IPS DF 6.9 (cell line): ENCODE data around the gene C5orf15.

Source experiments
- DNase-seq: peaks from one replicate; pipeline ENCODE4 v3.0.0-alpha.2; 2013; ENCODE audit warnings: low read depth, low spot score
- H3K27ac ChIP-seq: one replicate; pipeline ENCODE4 v1.5.1; 2013; ENCODE audit warnings: low read length, control low read depth
- H3K27me3 ChIP-seq: 2 replicates; pipeline ENCODE4 v1.6.1; 2013; ENCODE audit warnings: mild to moderate bottlenecking, low read length; ENCODE audit not compliant: control insufficient read depth, insufficient read depth
- H3K36me3 ChIP-seq: 2 replicates; pipeline ENCODE4 v1.6.1; 2013; ENCODE audit warnings: low read length; ENCODE audit not compliant: control insufficient read depth, insufficient read depth
- H3K4me1 ChIP-seq: 2 replicates; pipeline ENCODE4 v1.6.1; 2013; ENCODE audit warnings: low read length; ENCODE audit not compliant: control insufficient read depth, insufficient read depth
- H3K4me3 ChIP-seq: 2 replicates; pipeline ENCODE4 v1.5.1; 2013; ENCODE audit warnings: mild to moderate bottlenecking, low read length
- H3K9me3 ChIP-seq: 2 replicates; pipeline ENCODE4 v1.6.1; 2013; ENCODE audit warnings: low read length, inconsistent platforms; ENCODE audit not compliant: control insufficient read depth, insufficient read depth
- WGBS: extraction: QIAGEN DNeasy Blood & Tissue Kit; methylation state at CpG from one replicate; pipeline ENCODE4 v1.1.7; 2013; ENCODE audit warnings: mixed read lengths, missing lambda C conversion rate; ENCODE audit not compliant: insufficient read length, insufficient coverage; 5-methylcytosine and 5-hydroxymethylcytosine counted together

Gene C5orf15

DNA sequence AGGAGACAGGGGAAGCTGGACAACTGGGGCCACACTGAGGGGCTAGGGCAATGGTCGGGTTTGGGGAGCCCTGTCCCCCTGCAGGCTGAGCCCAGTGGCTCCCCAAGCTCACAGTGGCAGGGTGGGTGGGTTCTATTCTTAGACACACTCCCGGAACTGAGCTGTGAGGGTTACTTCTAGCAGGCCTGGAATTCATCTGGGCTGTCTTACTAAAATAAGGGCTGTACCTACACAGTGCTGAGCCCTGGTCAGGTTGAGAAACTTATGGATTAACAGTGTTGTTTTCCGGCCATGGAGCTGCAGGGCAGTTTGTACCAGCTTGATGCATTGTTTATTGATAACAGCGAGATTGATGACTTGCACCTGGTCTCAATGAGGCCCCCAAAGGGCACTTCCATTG is 58.8 kb downstream of the C5orf15 start:
- Histone ChIP-seq H3K4me3 (no peak overlapping the region), H3K36me3 (no peaks in the 10 kb centered on the region), H3K27ac (no peak overlapping the region), H3K9me3 (no peaks in the 10 kb centered on the region), H3K4me1 (no peaks in the 10 kb centered on the region), H3K27me3 (no peaks in the 10 kb centered on the region)
- no peak for DNase-seq
- WGBS: no CpG with 5 or more reads among the region's 4 CpGs

DNA sequence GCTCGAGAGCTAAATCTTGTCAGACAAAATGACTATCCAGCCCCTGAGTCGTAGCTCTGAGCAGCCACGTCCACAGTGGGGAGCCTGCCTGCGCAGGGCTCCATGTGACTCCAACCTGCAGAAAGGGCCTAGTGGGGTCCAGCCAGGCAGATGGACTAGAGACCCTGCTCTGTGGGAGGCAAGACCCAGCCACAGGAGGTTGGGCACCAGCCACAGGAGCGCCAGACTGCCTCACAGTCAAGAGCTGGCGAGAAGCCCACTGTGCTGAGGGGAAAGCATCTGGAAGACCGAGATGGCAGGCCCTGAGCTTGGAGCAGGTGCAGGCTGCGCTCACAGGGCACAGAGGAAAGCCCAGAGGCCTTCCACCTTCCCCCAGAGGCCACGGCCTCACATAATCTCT is 61.4 kb downstream of the C5orf15 start:
- H3K36me3 ChIP-seq: no peaks in the 10 kb centered on the region
- no peaks in the 10 kb centered on the region for H3K4me1 ChIP-seq
- H3K9me3 ChIP-seq: no peaks in the 10 kb centered on the region
- no peak for DNase-seq
- no peaks in the 10 kb centered on the region for H3K27me3 ChIP-seq
- no CpG with 5 or more reads among the region's 9 CpGs for WGBS
- no peak overlapping the region for H3K27ac ChIP-seq
- no peak overlapping the region for H3K4me3 ChIP-seq

- no CpG with 5 or more reads among the region's 6 CpGs for WGBS
- DNase-seq: no peak
- H3K9me3 ChIP-seq: no peaks in the 10 kb centered on the region
- no peak overlapping the region for H3K4me3 ChIP-seq
- no peaks in the 10 kb centered on the region for H3K4me1 ChIP-seq
- no peaks in the 10 kb centered on the region for H3K36me3 ChIP-seq
- no peaks in the 10 kb centered on the region for H3K27me3 ChIP-seq
- no peak overlapping the region for H3K27ac ChIP-seq
Observed at GRCh38 chr5:133906303-133906702, 62.1 kb downstream of the C5orf15 start.
